ENCODE results near the gene FARP1. TPM values are rescaled to one million over a fixed set of nuclear protein-coding genes. Genes with fewer than 3 reads are reported as not detected.

FARP1 gene
- total RNA-seq, 2 experiments from 2014 or later: not detected

DNA sequence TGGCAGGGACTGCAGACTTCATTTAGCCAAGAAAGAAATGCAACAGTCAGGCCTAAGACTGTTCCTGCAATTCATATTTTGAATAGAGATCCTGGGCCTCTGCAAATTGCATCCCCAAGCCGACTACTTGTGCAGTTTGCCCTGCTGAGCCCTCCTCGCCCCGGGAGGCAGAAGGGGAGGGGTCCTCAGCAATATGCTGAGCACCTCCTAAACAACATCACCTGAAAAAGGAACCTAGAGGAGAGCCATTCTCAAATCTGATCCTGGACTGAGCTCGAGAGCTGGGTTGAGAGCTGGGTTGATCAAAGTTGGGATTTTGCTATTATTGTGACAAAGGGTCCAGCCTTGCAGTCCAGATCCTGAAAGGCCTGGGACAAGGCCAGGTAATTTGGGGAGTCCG lies 304.2 kb downstream of the FARP1 start:
- H3K79me2 ChIP-seq (ENCODE audit: insufficient read depth, low read depth, low read length): no peaks in the 10 kb centered on the region
- H3K36me3 ChIP-seq (ENCODE audit: insufficient read depth, low read length): peaks cover 4% of the 10 kb centered on the region; the same call in 1 of the 2 replicates
- H3K27ac ChIP-seq (ENCODE audit: low read depth, low read length, poor library complexity, severe bottlenecking): no peak overlapping the region
- DNase-seq (ENCODE audit: low spot score): no peak
- no peak overlapping the region for H2AFZ ChIP-seq (ENCODE audit: low read length)
- no peak overlapping the region for H3K4me3 ChIP-seq (ENCODE audit: low read depth, low read length, poor library complexity, severe bottlenecking)
- H4K20me1 ChIP-seq (ENCODE audit: insufficient read depth, low read length): no peaks in the 10 kb centered on the region
- H3K4me1 ChIP-seq (ENCODE audit: insufficient read depth, low read length, poor library complexity, severe bottlenecking): peaks cover 28% of the 10 kb centered on the region
- no peak overlapping the region for H3K4me2 ChIP-seq (ENCODE audit: low read length)
- POLR2A ChIA-PET: no interaction called here
- TF ChIP-seq, protein P1, sequence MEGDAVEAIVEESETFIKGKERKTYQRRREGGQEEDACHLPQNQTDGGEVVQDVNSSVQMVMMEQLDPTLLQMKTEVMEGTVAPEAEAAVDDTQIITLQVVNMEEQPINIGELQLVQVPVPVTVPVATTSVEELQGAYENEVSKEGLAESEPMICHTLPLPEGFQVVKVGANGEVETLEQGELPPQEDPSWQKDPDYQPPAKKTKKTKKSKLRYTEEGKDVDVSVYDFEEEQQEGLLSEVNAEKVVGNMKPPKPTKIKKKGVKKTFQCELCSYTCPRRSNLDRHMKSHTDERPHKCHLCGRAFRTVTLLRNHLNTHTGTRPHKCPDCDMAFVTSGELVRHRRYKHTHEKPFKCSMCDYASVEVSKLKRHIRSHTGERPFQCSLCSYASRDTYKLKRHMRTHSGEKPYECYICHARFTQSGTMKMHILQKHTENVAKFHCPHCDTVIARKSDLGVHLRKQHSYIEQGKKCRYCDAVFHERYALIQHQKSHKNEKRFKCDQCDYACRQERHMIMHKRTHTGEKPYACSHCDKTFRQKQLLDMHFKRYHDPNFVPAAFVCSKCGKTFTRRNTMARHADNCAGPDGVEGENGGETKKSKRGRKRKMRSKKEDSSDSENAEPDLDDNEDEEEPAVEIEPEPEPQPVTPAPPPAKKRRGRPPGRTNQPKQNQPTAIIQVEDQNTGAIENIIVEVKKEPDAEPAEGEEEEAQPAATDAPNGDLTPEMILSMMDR (conservative IDR thresholded peaks at IDR 0.05; ENCODE audit: low read length): no peak
- no peak for TF ChIP-seq EZH2phosphoT487 (IDR thresholded peaks at IDR 0.05; ENCODE audit: borderline replicate concordance, low read depth, low read length)
- no TSS peak for BruUV-seq (replicated peaks)
- intact Hi-C loops (cut with micrococcal nuclease; ENCODE audit: unreplicated experiment): loop anchor here (5.0 kb wide), 3 partner anchors 40 to 395 kb away; no protein-coding TSS in a partner anchor
- no peaks in the 10 kb centered on the region for H3K9me2 ChIP-seq (ENCODE audit: insufficient read depth, low read length)
- CTCF ChIA-PET (ENCODE audit: unreplicated experiment): interaction anchor here (0.6 kb wide), 1 partner anchor 86 kb away, joined by 3 read pairs; no protein-coding TSS in a partner anchor
- no peaks in the 10 kb centered on the region for H3K9me3 ChIP-seq (ENCODE audit: low read length)

DNA sequence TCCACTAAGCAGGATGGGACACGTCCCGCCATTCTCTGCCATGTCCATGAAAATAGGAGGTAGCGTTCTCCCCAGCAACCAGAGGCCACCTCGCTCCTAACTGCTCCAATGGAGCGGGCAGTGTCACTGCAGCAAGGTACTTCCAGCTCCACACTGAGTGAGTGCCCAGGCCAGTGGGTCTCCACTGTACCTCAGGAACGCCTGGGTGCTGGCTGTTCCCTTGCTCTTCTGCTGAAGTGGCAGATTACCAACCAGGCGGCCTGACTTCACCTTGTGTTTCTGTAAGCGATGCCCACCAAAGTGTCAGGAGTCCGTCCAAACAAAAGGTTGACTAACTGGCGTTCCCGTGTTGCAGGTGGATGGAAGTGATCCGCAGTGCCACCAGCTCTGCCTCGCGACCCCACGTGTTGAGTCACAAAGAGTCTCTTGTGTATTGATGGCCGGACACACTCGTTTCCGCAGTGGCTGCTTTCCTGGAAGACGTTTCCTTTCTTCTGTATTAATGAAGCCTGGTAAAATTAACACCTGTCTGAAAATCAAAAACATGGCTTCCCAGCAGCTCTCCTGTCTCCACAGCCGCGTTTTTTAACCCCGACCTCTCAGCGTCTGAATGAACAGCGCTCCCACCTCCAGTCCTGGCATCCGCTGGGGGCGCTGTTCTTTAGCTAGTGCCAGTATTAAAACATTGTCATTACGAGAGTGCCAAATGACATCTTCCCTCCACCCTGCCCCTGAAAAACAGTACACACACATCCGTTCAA lies 305.2 kb downstream of the FARP1 start:
- DNase-seq (ENCODE audit: low spot score): peak; percentile 70
- Histone ChIP-seq H3K9me3 (ENCODE audit: low read length) (no peaks in the 10 kb centered on the region), H2AFZ (ENCODE audit: low read length) (no peak overlapping the region), H3K9me2 (ENCODE audit: insufficient read depth, low read length) (no peaks in the 10 kb centered on the region), H3K4me1 (ENCODE audit: insufficient read depth, low read length, poor library complexity, severe bottlenecking) (peaks cover 28% of the 10 kb centered on the region), H4K20me1 (ENCODE audit: insufficient read depth, low read length) (no peaks in the 10 kb centered on the region), H3K4me3 (ENCODE audit: low read depth, low read length, poor library complexity, severe bottlenecking) (no peak overlapping the region), H3K27ac (ENCODE audit: low read depth, low read length, poor library complexity, severe bottlenecking) (peak overlapping the region; percentile 25), H3K79me2 (ENCODE audit: insufficient read depth, low read depth, low read length) (no peaks in the 10 kb centered on the region), H3K36me3 (ENCODE audit: insufficient read depth, low read length) (peaks cover 9% of the 10 kb centered on the region; the same call in 1 of the 2 replicates), H3K4me2 (ENCODE audit: low read length) (0 out of 2 replicates have a peak overlapping the region, but pooled peaks have one; percentile 13)
- no TSS peak for BruUV-seq (replicated peaks)
- POLR2A ChIA-PET: no interaction called here
- TF ChIP-seq, protein P1 (conservative IDR thresholded peaks at IDR 0.05; ENCODE audit: low read length): peak; percentile 80
- TF ChIP-seq EZH2phosphoT487 (IDR thresholded peaks at IDR 0.05; ENCODE audit: borderline replicate concordance, low read depth, low read length): no peak
- intact Hi-C loops (cut with micrococcal nuclease; ENCODE audit: unreplicated experiment): loop anchor here (5.0 kb wide), 3 partner anchors 39 to 394 kb away; no protein-coding TSS in a partner anchor
- CTCF ChIA-PET (ENCODE audit: unreplicated experiment): interaction anchor here (0.6 to 0.7 kb wide), 2 partner anchors 40 to 87 kb away, joined by 3 read pairs; no protein-coding TSS in a partner anchor

DNA sequence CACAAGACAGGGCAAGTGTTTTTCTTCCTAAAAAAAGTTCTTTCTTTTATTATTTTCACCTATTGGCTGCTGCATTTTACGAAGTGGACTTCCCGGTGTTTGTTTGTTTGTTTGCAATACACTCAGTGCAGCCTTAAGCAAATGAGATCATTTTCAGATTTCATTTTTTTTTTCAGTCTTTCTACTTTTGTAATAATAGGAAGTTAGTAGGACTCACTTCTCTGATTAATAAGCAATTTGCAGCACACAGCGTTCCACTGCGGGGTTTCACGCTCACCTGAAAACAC lies 305.7 kb downstream of the FARP1 start:
- no peaks in the 10 kb centered on the region for H3K9me3 ChIP-seq (ENCODE audit: low read length)
- no peak overlapping the region for H3K4me3 ChIP-seq (ENCODE audit: low read depth, low read length, poor library complexity, severe bottlenecking)
- peaks cover 14% of the 10 kb centered on the region; the same call in 1 of the 2 replicates for H3K36me3 ChIP-seq (ENCODE audit: insufficient read depth, low read length)
- no peaks in the 10 kb centered on the region for H3K79me2 ChIP-seq (ENCODE audit: insufficient read depth, low read depth, low read length)
- peak overlapping the region; percentile 25 for H3K27ac ChIP-seq (ENCODE audit: low read depth, low read length, poor library complexity, severe bottlenecking)
- no peak for DNase-seq (ENCODE audit: low spot score)
- no peak for TF ChIP-seq EZH2phosphoT487 (IDR thresholded peaks at IDR 0.05; ENCODE audit: borderline replicate concordance, low read depth, low read length)
- TF ChIP-seq, protein P1 (conservative IDR thresholded peaks at IDR 0.05; ENCODE audit: low read length): peak; percentile 39
- ChIA-PET POLR2A (no interaction called here), CTCF (ENCODE audit: unreplicated experiment) (interaction anchor here (0.7 kb wide), 1 partner anchor 40 kb away, joined by 3 read pairs; no protein-coding TSS in a partner anchor)
- no TSS peak for BruUV-seq (replicated peaks)
- peaks cover 28% of the 10 kb centered on the region for H3K4me1 ChIP-seq (ENCODE audit: insufficient read depth, low read length, poor library complexity, severe bottlenecking)
- no peaks in the 10 kb centered on the region for H3K9me2 ChIP-seq (ENCODE audit: insufficient read depth, low read length)
- no peaks in the 10 kb centered on the region for H4K20me1 ChIP-seq (ENCODE audit: insufficient read depth, low read length)
- intact Hi-C loops (cut with micrococcal nuclease; ENCODE audit: unreplicated experiment): loop anchor here (5.0 kb wide), 3 partner anchors 39 to 394 kb away; no protein-coding TSS in a partner anchor
- no peak overlapping the region for H2AFZ ChIP-seq (ENCODE audit: low read length)
- peak overlapping the region; percentile 13; the same call in 1 of the 2 replicates for H3K4me2 ChIP-seq (ENCODE audit: low read length)
